SW 1271 (cell line): ENCODE results near the gene CPNE6.
A peak's percentile ranks its signal among the peaks of the same experiment; 100 is the strongest.
"Not testable (repeated sequence)": the region's sequence is repeated elsewhere in the genome, so short reads cannot be mapped to it uniquely, and the experiment has no call there.

Source experiments
- DNase-seq, 2 experiments: peaks; one replicate each; lab custom pipeline; 2025; lab: John Stamatoyannopoulos, UW

CPNE6 gene

DNA sequence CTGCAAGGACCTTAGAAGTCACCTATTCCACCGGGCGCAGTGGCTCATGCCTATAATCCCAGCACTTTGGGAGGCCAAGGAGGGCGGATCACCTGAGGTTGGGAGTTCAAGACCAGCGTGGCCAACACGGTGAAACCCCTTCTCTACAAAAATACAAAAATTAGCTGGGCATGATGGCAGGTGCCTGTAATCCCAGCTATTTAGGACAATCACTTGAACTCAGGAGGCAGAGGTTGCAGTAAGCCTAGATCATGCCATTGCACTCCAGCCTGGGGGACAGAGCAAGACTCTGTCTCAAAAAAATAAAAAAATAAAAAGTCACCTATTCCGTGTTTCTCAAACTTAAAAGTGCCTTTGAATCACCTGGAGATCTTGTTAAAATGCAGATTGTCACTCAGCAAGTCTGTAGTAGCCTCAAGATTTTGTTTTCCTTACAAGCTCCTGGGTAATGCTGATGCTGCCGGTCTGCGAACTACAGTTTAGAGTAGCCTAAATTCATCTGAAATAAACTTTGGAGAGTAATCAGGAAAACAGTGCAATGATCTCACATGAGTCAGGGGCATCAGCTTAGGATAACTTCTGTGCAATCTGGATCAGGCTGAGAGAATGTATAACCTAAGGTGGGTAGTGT, 34.4 kb downstream of the CPNE6 start:
- not testable (repeated sequence) for DNase-seq

GRCh38 chr14:24106672-24107271, 35.4 kb downstream of the CPNE6 start:
- no peak for DNase-seq

DNA sequence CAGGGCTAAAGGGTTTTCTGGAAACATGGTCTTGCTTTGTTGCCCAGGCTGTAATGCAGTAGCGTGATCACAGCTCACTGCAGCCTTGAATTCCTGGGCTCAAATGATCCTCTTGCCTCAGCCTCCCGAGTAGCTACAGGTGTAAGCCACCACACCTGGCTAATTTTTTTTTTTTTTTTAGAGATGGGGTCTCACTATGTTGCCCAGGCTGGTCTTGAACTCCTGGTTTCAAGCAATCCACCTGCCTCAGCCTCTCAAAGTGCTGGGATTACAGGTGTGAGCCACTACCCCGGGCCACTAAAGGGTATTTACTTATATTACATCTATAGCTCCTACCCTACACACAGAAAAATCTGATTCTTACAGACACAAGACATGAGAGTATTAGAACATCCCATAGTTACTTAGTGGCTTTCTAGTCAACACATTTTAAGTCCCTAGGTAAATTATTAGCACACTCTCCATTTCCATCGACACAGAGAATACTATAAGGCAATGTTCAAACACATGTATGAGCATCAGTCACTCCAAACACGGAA, 37.0 kb downstream of the CPNE6 start:
- no peak for DNase-seq

GRCh38 chr14:24110060-24110459, 38.7 kb downstream of the CPNE6 start:
- no peak for DNase-seq

- no peak for DNase-seq
These were observed 39.2 kb downstream of the CPNE6 start for GRCh38 chr14:24110523-24110922.

- no peak for DNase-seq
These were observed 42.0 kb downstream of the CPNE6 start for GRCh38 chr14:24113379-24113800.

- peak; percentile 87 to 95 for DNase-seq
These were observed 42.6 kb downstream of the CPNE6 start for GRCh38 chr14:24113801-24114531.

DNA sequence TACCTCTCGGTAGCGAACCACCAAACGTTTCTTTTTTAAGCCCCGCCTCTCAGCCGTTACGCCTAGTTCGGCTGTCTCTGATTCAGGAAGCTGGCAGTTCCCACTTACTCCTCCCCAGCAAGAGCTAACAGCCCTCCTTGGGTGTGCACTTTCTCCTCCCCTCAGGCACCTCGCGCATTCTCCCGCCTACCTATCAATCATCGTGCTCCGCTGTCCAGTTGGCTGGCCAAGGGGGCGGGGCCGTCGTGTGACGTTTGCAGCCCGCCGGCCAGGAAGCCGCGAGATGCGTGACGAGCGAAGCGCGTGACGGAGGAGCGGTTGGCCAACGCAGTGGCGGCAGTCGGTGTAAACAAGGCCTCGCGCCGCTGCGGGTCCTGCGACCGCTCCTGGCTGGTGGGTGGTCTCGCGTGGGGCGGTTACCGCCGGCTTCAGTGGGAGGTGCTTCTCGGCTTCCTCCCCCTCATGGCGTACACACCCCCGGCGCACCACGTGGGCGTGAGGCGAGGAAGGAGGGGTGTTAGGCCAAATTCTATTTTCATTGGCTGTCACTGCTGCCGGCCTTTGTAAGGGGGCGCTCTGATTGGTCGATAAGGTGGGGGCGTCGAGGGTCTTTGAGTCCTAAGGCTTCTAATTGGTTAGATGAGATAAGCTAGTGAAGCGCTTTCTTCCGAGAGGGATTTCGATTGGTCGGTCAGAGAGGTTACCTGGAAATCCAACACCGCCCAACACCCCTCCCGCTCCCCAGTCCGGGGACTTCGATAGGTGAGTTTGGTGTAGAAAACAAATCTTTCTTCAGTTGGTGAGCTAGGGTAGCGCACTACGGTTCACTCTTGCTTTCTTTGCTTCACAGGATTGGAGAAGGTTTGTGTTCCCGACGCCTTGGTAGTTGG, 43.4 kb downstream of the CPNE6 start, which contains the start of the genes DCAF11 and NRL:
TSS of gene DCAF11 (plus strand) at position 246 of the 890 bp plus-strand sequence. CDS start 818 bp downstream, outside the sequence.
TSS of gene NRL (minus strand) at position 418 of the 890 bp plus-strand sequence. CDS start 32,101 bp downstream, outside the sequence.
- peak; percentile 100 for DNase-seq

GRCh38 chr14:24115422-24116127, 44.2 kb downstream of the CPNE6 start:
- no peak for DNase-seq

- no peak for DNase-seq
These were observed 44.9 kb downstream of the CPNE6 start for GRCh38 chr14:24116128-24116814.

DNA sequence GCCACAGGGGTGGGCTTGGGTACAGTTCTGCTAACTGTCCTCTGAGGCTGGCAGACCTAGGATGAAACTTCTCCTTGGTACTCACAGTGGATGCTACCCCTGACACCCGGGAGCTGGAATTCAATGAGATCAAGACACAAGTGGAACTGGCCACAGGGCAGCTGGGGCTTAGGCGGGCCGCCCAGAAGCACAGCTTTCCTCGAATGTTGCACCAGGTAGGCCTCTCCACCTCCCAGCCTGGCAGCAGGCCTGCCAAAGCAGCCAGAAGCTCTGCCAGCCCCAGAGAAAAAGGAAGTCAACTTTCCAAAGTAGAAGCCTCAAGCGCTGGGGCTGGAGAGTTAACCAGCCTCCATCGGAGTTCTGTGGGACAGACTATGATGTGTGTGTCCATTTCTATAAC, 45.8 kb downstream of the CPNE6 start:
- DNase-seq, result no peak

DNA sequence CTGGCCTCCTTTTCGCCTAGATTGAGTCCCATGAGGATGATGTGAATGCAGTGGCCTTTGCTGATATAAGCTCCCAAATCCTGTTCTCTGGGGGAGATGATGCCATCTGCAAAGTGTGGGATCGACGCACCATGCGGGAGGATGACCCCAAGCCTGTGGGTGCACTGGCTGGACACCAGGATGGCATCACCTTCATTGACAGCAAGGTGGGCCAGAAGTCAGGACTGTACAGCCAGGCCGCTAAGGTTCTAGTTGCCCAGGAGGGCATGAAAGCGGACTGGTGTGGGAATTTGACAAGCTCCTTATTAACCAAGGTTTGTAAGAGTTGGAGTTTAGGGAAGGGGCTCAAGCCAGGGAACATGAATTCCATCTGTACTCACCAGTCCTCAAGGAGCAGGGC, 48.3 kb downstream of the CPNE6 start:
- DNase-seq, result no peak

DNA sequence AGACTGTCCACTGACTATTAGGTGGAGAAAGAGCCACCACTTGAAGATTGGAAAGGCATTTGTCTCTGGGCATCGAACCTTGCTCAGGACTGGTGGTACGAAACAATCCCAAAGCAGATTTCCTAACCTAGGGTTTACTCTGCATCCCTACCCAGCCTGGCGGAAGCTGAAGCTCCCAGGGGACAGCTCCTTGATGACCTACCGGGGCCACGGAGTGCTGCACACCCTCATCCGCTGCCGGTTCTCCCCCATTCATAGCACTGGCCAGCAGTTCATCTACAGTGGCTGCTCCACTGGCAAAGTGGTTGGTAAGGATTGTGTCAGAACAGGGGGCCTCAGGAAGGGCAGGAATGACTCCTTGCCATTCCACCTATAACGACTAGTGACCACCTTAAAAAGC, 49.8 kb downstream of the CPNE6 start:
- DNase-seq, result no peak

DNA sequence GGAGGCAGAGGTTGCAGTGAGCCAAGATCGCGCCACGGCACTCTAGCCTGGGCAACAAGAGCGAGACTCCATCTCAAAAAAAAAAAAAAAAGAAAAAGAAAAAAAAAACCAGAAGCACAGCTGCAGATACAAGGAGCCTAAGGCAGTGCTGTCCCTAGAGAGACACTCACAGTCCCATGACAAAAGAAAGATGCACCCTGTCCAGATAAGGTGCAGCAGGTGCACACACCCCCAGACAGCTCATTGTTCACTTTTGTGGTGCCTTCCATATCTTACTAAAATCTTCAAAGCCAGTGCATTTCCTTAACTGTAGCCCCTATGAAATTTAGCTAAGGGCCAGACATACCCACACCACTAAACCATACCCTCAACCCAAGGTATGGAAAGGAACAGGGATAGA, 51.1 kb downstream of the CPNE6 start:
- DNase-seq, result no peak

- DNase-seq, result no peak
These were observed 51.5 kb downstream of the CPNE6 start for GRCh38 chr14:24122898-24123297.

GRCh38 chr14:24123424-24124417, 52.4 kb downstream of the CPNE6 start:
- DNase-seq, result no peak

GRCh38 chr14:24126939-24127338, 55.6 kb downstream of the CPNE6 start:
- DNase-seq, result no peak

DNA sequence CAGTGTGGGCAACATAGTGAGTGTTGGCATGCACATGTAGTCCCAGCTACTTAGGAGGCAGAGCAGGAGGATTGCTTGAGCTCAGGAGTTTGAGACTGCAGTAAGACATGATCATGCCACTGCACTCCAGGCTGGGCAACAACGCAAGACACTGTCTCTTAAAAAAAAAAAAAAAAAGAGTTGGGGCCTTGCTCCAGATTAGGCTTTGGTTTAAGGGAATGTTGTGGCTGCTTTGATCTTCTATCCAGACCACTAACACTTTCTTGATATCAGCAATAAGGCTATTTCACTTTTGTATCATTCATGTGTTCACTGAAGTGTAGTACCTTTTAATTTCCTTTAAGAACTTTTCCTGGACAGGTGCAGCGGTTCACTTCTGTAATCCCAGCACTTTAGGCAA, 56.3 kb downstream of the CPNE6 start:
- DNase-seq, result no peak
